Measurements from ENCODE around the gene KCNJ14. TPM values are rescaled to one million over a fixed set of nuclear protein-coding genes. Genes with fewer than 3 reads are reported as not detected.

The KCNJ14 gene
- total RNA-seq, 4 donors from 2014 or later, result 0.42 to 0.86 (median 0.51) TPM

GRCh38 chr19:48513289-48514122 is 58.1 kb downstream of the KCNJ14 start:
- intact Hi-C loops (cut with DNase I), result no loop called here
- H3K4me1 ChIP-seq, result peaks cover 12 to 35% (median 23%) of the 10 kb centered on the region in 4 donors
- no peak for DNase-seq (ENCODE audit: extremely low spot score)
- peak overlapping the region; percentile 56 to 75 (median 61) for H3K4me3 ChIP-seq
- H3K9me3 ChIP-seq, result no peaks in the 10 kb centered on the region
- H3K36me3 ChIP-seq, result no peaks in the 10 kb centered on the region
- TF ChIP-seq POLR2A (IDR thresholded peaks at IDR 0.05; ENCODE audit: low read depth), result no peak
- TF ChIP-seq CTCF (IDR thresholded peaks at IDR 0.05), result no peak
- TF ChIP-seq POLR2AphosphoS5 (IDR thresholded peaks at IDR 0.05), result peak in 1 of 2 donors; percentile 41
- TF ChIP-seq EP300 (IDR thresholded peaks at IDR 0.05), result no peak
- H3K27me3 ChIP-seq, result peaks cover 0 to 41% (median 29%) of the 10 kb centered on the region in 4 donors
- H3K27ac ChIP-seq (replicated peaks in 1 of 4), result no peak overlapping the region
- WGBS, result 9% methylated on average over 9 of the region's 54 CpGs

- 48% methylated on average over 9 of the region's 11 CpGs for WGBS
- H3K9me3 ChIP-seq, result no peaks in the 10 kb centered on the region
- intact Hi-C loops (cut with DNase I), result no loop called here
- no peak for TF ChIP-seq POLR2A (IDR thresholded peaks at IDR 0.05; ENCODE audit: low read depth)
- TF ChIP-seq EP300 (IDR thresholded peaks at IDR 0.05), result no peak
- H3K4me1 ChIP-seq, result peaks cover 12 to 35% (median 23%) of the 10 kb centered on the region in 4 donors
- peak overlapping the region; percentile 56 to 75 (median 61) for H3K4me3 ChIP-seq
- no peaks in the 10 kb centered on the region for H3K36me3 ChIP-seq
- no peak for DNase-seq (ENCODE audit: extremely low spot score)
- no peak overlapping the region for H3K27ac ChIP-seq (replicated peaks in 1 of 4)
- H3K27me3 ChIP-seq, result peaks cover 0 to 41% (median 29%) of the 10 kb centered on the region in 4 donors
Measured at GRCh38 chr19:48514123-48514458, 58.7 kb downstream of the KCNJ14 start.

- H3K27ac ChIP-seq (replicated peaks in 1 of 4), result no peak overlapping the region
- intact Hi-C loops (cut with DNase I), result no loop called here
- H3K4me1 ChIP-seq, result peaks cover 5 to 21% (median 10%) of the 10 kb centered on the region in 4 donors
- no peaks in the 10 kb centered on the region for H3K9me3 ChIP-seq
- H3K27me3 ChIP-seq, result peaks cover 0 to 22% (median 20%) of the 10 kb centered on the region in 4 donors
- 76% methylated on average over 8 of the region's 8 CpGs for WGBS
- DNase-seq (ENCODE audit: extremely low spot score), result no peak
- no peak for TF ChIP-seq POLR2AphosphoS5 (IDR thresholded peaks at IDR 0.05)
- no peak for TF ChIP-seq POLR2A (IDR thresholded peaks at IDR 0.05; ENCODE audit: low read depth)
- TF ChIP-seq EP300 (IDR thresholded peaks at IDR 0.05), result no peak
- TF ChIP-seq CTCF (IDR thresholded peaks at IDR 0.05), result no peak
- no peaks in the 10 kb centered on the region for H3K36me3 ChIP-seq
- no peak overlapping the region for H3K4me3 ChIP-seq
Measured at GRCh38 chr19:48516536-48516935, 61.2 kb downstream of the KCNJ14 start.

Other genes starting within 250 kb of the KCNJ14 start
- 10 to 100 TPM; 17.7 to 22.3 (median 20.9) TPM for gene CARD8, start 199.7 kb upstream of the KCNJ14 start, total RNA-seq
- gene ZNF114, start 185.5 kb upstream of the KCNJ14 start, total RNA-seq, result under 1 TPM in 2 of 4 donors, not detected in 2; 0.26 to 0.46 TPM
- gene EMP3, start 130.0 kb upstream of the KCNJ14 start, total RNA-seq, result 100 to 1,000 TPM in 1 of 4 donors, 10 to 100 TPM in 3; 54.8 to 115 (median 59.6) TPM
- 1 to 10 TPM; 4.8 to 8.3 (median 7.1) TPM for gene TMEM143, start 91.6 kb upstream of the KCNJ14 start, total RNA-seq
- not detected for gene SYNGR4, start 91.2 kb upstream of the KCNJ14 start, total RNA-seq
- 100 to 1,000 TPM in 1 of 4 donors, 10 to 100 TPM in 3; 55.2 to 105 (median 77.6) TPM for gene KDELR1, start 64.0 kb upstream of the KCNJ14 start, total RNA-seq
- gene GRIN2D, start 61.9 kb upstream of the KCNJ14 start, total RNA-seq, result under 1 TPM; 0.19 to 0.42 (median 0.37) TPM
- 10 to 100 TPM; 19.5 to 42.9 (median 31.7) TPM for gene GRWD1, start 9.6 kb upstream of the KCNJ14 start, total RNA-seq
- gene CYTH2, start 13.8 kb downstream of the KCNJ14 start, total RNA-seq, result 10 to 100 TPM; 40.1 to 50.7 (median 48.4) TPM
- gene LMTK3, start 56.3 kb downstream of the KCNJ14 start, total RNA-seq, result under 1 TPM; 0.17 to 0.57 (median 0.37) TPM
- 1 to 10 TPM in 1 of 4 donors, not detected in 3; 1.0 TPM for gene SULT2B1, start 96.6 kb downstream of the KCNJ14 start, total RNA-seq
- not detected for gene SPACA4, start 151.2 kb downstream of the KCNJ14 start, total RNA-seq
- under 1 TPM; 0.32 to 0.69 (median 0.37) TPM for gene FAM83E, start 159.5 kb downstream of the KCNJ14 start, total RNA-seq
- gene RPL18, start 163.6 kb downstream of the KCNJ14 start, total RNA-seq, result 1,000 to 10,000 TPM; 1,298 to 2,105 (median 1,742) TPM
- gene SPHK2, start 163.9 kb downstream of the KCNJ14 start, total RNA-seq, result 10 to 100 TPM; 15.9 to 24.5 (median 17.0) TPM
- gene DBP, start 181.8 kb downstream of the KCNJ14 start, total RNA-seq, result 1 to 10 TPM; 3.0 to 9.3 (median 7.2) TPM
- 10 to 100 TPM; 11.9 to 16.5 (median 14.9) TPM for gene CA11, start 190.6 kb downstream of the KCNJ14 start, total RNA-seq
- gene NTN5, start 217.4 kb downstream of the KCNJ14 start, total RNA-seq, result under 1 TPM in 3 of 4 donors, not detected in 1; under 0.01 to 0.34 (median 0.17) TPM
- not detected for gene FUT2, start 240.4 kb downstream of the KCNJ14 start, total RNA-seq